Activated CD4-positive, alpha-beta T cell treated with anti-CD3 and anti-CD28 coated beads, Interleukin-2, amount 50 U/mL, for 4 hours (primary cell): ENCODE measurements around the gene IL17RE.
A peak's percentile ranks its signal among the peaks of the same experiment; 100 is the strongest.

Experiments
- DNase-seq, 2 experiments: peaks; one replicate each; pipeline ENCODE4 v3.0.0-alpha.2; 2020

The IL17RE gene

DNA sequence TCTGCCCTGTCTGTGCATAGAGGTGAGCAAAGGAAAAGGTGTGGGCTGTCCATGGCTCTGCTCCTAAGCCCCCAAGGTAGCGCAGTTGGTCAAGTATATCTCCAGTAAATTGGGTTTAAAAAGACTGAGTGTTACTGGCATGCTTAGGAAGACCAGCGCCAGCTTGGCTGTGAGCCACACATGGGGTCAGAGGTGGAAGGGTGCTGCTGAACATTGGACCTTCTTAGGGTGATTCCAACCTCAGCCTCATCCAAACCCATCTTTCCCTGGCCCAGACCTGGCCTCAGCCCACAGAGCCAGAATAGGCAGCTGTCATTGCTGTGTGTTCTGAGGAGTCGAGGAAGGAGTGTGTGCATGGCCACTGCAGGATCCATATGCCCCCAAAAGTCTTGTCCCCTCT lies 5.6 kb downstream of the IL17RE start:
- DNase-seq = no peak

DNA sequence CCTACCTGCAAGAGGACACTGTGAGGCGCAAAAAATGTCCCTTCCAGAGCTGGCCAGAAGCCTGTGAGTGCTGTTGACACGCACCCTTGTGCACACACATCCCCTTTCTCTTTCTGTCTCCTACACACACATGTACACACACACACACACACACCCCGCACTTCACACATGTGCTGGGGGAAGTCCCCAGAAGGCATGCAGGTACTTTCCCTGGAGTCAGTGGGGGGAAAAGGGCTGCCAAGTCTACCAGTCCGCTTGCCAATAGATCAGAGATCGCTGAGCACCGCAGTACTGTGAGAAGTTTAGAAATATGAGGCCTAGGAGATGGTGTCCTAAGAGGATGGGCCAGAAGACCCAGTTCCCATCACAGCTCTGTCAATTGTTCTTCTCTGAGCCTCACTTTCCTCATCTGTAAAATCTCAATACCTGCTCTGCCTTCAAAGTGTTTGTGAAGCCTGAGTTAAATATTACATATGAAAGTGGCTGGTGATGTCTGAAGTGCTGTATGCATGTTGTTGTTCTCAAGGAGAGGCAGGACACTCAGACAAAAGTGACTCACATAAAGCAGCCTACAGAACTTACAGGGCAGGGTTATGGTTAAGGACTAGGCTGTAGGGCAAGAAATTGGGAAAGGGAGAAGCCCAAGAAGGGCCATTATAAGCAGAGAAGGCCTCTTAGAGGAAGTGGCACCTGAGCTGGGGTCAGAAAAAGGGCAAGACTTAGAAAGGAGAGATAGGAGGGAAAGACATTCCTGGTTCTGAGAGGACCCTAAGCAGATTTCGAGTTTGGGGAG lies 6.8 kb downstream of the IL17RE start:
- no peak for DNase-seq

DNA sequence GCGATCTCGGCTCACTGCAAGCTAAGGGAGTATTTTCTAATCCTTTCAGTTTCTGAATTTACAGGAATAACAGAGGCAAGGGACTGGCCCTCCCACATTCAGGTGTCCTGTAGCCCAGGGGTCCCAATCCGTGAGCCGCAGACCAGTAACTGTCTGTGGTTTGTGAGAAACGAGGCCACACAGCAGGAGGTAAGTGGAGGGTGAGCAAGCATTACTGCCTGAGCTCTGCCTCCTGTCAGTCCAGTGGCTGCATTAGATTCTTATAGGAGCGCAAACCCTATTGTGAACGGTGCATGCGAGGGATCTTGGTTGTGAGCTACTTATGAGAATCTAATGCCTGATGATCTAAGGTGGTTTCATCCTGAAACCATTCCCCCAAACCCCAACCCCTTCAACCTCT lies 9.2 kb downstream of the IL17RE start:
- DNase-seq = no peak

DNA sequence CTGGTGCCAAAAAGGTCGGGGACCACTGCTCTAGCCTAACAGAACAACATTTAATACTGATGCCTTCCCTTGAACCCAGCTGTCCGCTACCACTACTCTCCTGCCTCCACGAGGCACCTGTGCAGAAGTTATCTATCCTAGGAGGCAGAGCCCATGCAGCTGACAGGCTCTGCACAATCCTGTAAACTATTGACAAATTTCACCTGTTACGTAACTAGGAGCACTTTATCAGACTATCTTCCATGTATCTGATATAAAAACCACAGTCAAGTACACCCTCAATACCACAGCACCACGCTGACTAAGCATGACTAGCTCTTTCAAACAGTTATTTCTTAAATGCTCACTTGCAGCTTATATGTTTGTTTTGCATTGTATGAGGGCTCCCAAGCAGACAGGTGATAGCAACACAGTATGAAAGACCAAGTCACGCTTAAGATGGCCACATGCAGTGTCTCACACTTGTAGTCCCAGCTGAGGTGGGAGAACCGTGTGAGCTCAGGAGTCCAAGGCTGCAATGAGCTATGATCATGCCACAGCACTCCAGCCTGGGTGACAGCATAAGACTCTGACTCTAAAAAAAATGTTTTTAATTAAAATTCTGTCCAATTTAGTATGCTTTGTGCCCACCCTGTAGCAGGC lies 9.8 kb downstream of the IL17RE start:
- no peak for DNase-seq

DNA sequence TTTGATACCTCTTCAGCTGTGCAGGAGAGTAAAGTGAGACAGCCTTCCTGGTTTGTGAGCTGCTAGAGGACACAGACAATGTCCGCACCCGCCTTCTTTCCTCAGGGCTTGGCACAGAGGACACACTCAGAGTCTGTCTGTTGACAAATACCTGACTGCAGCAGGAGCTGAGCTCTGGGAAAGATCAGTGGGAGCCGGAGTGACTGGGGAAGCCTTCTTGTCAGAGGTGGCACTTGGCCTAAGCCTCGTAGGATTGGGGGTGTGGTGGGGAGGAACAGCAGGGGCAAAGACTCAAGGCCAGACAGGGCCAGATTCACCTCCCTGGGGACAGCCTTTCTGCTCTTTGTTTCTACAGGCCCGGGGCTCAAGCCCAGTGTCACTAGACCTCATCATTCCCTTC lies 11.0 kb downstream of the IL17RE start:
- DNase-seq = no peak

DNA sequence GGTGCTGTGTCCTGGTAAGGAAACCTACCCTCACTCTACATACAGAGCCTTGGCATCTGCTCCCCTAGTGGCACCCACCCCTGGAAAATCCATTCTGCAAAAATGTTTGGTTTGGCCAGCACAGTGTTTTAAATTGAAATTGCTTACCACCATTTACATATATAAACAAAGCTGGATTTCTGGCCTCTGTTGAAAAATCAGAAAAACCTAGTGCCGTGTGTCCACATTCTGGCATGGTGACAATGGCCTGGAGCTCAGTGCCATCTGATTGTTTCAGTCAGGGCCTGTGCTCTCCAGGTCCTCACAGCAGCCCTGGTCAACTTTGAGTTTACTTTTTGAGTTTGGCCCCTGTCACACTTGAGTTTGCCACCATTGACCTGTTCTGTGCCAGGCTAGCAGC lies 11.4 kb downstream of the IL17RE start:
- DNase-seq = no peak

DNA sequence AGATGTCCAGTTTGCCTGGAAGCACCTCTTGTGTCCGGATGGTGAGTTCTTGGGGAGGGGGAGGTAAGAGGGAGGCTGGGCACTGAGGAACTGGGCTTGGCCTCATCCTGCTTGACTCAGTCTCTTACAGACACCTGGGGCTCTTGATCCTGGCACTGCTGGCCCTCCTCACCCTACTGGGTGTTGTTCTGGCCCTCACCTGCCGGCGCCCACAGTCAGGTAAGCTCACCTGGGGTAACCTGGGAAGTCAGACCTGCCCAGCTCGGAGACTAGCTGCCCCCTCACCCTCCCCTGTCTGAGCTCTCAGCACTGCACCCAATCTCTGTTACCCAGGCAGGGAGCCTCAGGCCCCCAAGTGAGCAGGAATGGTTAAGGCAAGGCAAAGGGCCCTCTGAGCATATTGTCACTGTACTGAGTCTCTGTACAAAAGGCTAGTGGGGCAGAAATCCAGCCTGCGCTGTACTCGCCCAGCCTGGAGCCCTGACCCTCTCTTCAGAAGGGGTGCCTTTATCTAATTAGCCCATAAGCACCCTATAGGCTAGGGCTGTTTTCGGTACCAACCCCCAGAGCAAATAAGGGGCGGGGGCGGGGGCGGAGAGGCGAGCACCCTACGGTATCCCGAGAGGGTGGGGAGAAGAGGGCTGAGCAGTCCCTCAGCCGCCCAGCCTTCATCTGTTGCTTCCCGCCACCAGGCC lies 12.1 kb downstream of the IL17RE start:
- DNase-seq = no peak

DNA sequence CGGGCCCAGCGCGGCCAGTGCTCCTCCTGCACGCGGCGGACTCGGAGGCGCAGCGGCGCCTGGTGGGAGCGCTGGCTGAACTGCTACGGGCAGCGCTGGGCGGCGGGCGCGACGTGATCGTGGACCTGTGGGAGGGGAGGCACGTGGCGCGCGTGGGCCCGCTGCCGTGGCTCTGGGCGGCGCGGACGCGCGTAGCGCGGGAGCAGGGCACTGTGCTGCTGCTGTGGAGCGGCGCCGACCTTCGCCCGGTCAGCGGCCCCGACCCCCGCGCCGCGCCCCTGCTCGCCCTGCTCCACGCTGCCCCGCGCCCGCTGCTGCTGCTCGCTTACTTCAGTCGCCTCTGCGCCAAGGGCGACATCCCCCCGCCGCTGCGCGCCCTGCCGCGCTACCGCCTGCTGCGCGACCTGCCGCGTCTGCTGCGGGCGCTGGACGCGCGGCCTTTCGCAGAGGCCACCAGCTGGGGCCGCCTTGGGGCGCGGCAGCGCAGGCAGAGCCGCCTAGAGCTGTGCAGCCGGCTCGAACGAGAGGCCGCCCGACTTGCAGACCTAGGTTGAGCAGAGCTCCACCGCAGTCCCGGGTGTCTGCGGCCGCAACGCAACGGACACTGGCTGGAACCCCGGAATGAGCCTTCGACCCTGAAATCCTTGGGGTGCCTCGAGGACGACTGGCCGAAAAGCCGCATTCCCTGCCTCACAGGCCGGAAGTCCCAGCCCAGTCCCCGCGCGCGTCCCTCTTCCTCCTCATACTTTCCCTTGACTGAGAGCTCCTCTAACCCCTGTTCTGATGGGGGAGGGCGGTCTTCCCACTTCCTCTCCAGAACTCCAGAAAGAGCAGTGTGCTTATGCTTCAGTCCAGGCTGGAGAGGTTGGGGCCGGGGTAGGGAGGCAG lies 12.8 kb downstream of the IL17RE start:
- DNase-seq = peak in 1 of 2 experiments; percentile 18

DNA sequence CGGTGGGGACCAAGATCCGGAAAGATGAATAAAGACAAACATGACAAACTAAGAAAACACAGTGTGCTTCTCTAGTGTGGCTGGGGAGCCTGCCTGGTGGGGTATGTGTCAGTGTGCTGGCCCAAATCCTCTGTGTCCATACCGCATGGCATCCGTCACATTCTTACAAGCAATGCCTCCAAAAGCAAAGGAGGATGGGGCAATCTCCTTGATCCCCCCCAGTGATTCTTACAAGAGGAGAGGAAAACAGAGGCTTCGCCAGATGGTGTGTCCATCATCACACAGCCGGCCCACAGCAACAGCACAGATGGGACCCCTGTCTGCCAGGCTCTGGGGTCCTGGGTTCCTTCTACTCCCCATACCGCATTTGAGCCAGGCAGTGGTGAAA lies 13.7 kb downstream of the IL17RE start:
- DNase-seq = no peak

DNA sequence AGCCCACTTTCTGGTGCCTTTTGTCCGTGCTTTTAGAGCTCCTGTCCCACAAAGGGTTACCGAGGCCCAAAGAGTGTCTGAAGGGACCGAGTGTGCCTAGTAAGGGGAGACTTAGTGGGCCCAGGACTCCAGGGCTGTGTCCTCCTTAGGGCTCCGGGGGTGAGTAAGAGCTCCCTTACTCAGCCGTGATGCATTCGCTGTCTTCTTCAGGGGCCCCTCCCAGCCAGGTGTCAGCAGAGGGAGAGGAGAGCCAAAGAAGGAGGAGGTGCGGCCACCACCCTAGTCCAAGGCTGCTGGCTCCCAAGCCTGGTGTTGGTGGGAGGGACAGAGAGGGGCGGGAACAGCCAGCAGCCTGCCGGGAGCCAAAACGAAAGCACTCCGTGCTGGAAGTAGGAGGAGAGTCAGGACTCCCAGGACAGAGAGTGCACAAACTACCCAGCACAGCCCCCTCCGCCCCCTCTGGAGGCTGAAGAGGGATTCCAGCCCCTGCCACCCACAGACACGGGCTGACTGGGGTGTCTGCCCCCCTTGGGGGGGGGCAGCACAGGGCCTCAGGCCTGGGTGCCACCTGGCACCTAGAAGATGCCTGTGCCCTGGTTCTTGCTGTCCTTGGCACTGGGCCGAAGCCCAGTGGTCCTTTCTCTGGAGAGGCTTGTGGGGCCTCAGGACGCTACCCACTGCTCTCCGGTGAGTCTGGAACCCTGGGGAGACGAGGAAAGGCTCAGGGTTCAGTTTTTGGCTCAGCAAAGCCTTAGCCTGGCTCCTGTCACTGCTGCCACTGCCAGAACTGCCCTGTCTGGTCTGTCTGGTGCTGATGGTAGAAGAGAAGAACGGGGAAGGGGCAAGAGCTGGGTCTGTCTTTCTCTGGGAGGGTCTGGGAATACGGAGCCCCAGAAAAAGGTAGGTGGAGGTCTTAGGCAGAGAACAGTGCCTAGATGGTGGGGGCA lies 14.4 kb downstream of the IL17RE start, which contains the start of gene IL17RC:
Gene IL17RC (plus strand): TSS at position 365 of the 947 bp plus-strand sequence. CDS start 218 bp downstream, at position 583.
- peak in 1 of 2 experiments; percentile 32 for DNase-seq

DNA sequence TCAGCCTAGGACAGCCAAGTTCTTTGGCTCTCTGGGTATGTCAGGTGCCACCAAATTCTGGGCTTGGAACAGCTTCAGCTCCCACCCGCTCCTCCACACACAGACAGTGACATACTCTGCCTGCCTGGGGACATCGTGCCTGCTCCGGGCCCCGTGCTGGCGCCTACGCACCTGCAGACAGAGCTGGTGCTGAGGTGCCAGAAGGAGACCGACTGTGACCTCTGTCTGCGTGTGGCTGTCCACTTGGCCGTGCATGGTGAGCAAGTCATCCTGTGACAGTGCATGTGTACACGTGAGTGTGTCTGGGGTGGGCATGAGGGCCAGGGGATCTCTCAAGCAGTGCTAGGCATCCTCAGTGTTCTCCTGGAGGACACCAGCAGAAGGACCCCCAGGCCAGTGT lies 15.2 kb downstream of the IL17RE start:
- no peak for DNase-seq

DNA sequence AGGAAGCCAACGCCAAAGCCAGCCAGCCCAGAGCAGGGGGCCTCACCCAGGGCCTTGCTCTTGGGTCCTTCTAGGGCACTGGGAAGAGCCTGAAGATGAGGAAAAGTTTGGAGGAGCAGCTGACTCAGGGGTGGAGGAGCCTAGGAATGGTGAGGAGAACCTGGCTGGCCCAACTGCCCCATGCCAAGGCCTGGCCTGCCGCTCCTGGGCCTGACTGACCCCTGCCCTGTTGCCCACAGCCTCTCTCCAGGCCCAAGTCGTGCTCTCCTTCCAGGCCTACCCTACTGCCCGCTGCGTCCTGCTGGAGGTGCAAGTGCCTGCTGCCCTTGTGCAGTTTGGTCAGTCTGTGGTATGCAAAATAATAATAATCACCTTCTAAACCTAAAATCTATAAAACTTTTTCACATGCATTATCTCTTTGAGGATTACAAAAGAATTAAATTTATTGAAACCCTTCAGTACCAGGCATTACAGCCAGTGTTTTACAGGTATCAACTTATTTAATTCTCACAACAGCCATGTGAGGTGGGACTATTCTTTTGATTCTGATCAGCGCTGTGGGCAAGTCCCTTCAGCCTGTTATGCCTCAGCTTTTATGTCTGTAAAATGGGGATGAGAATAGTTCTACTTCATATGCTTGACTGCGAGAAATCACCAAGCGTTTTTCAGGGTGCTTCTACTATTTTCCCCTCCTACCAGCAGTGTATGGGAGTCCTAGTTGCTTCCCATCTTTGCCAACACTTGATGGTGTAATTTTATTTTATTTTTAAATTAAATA lies 15.8 kb downstream of the IL17RE start:
- DNase-seq = no peak

DNA sequence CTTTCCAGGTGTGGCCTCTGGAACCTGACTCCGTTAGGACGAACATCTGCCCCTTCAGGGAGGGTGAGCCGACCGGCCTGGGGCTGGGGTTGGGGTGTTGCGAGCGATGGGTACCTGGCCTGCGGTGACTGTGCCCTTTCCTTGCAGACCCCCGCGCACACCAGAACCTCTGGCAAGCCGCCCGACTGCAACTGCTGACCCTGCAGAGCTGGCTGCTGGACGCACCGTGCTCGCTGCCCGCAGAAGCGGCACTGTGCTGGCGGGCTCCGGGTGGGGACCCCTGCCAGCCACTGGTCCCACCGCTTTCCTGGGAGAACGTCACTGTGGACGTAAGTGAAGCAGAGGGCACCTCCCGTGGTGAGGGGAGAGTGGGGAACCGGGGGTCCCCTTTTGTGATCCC lies 25.5 kb downstream of the IL17RE start:
- no peak for DNase-seq

DNA sequence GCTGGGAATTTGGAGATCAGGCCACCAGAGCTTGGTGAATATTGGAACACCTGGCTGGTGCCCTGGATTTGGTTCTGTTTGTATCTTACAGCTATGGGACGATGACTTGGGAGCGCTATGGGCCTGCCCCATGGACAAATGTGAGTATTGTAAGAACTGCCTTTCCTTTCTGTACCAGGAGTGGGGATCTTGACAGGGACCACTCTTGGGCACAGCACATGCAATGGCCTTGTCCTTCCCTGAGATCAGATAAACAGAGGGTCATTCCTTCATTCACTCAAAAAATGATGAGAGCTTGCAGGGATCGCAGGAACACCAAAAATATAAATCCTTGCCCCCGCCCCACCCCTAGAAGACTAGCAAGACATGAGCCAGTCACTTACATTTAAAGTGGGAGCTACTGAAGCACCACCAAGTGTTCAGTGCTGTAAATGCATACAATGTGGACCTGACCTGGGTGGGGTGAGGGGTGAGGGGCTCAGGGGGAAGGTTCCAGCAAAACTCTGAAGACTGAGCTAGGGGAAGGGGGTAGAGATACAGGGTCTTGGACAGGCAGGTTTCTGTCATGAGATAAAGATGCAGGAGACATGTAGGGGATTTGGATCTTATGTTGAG lies 28.3 kb downstream of the IL17RE start:
- no peak for DNase-seq

DNA sequence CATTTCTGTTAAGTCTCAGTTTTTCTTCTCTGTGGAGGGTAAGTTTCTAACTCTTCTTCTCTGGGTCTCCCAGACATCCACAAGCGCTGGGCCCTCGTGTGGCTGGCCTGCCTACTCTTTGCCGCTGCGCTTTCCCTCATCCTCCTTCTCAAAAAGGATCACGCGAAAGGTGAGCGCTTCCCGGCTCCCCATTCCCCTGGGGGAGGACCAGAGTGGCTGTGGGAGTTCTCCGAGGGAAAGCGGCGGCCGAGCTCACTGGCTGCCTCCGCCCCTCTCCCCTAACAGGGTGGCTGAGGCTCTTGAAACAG lies 29.8 kb downstream of the IL17RE start:
- DNase-seq = no peak

DNA sequence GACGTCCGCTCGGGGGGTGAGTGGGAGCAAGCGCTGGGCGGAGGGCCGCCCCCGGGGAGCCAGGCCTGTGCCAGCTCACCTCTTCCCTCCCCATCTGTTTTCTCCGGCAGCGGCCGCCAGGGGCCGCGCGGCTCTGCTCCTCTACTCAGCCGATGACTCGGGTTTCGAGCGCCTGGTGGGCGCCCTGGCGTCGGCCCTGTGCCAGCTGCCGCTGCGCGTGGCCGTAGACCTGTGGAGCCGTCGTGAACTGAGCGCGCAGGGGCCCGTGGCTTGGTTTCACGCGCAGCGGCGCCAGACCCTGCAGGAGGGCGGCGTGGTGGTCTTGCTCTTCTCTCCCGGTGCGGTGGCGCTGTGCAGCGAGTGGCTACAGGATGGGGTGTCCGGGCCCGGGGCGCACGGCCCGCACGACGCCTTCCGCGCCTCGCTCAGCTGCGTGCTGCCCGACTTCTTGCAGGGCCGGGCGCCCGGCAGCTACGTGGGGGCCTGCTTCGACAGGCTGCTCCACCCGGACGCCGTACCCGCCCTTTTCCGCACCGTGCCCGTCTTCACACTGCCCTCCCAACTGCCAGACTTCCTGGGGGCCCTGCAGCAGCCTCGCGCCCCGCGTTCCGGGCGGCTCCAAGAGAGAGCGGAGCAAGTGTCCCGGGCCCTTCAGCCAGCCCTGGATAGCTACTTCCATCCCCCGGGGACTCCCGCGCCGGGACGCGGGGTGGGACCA lies 30.4 kb downstream of the IL17RE start:
- DNase-seq = peak; percentile 87 to 90

DNA sequence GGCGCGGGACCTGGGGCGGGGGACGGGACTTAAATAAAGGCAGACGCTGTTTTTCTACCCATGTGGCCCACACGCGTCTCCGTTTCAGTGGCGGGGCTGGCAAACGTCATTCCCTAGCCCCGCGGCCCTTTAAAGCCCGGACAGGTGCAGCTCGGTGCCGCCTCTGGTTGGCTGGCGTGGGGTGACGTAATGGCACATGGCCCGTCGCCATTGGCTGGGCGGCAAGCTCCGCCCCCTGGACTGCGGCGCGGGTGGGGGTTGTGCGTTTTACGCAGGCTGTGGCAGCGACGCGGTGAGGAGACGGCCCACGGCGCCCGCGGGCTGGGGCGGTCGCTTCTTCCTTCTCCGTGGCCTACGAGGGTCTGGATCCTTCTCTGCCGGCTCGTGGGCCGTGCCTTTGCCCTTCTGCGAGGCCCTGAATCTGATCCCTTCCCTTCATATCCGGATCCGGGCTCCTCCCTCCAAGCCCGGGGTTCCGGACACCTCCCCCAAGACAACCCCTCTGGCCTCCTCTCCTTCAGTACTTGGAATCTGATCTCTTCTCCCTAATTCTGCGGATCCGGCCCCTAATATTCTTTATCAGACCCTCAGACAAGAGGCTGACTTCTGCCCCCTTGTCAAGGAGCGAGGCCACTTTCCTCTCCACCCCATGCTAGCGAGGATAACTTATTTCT lies 31.1 kb downstream of the IL17RE start, which contains the start of gene CRELD1:
Gene CRELD1 (plus strand): TSS at position 274 of the 674 bp plus-strand sequence. CDS start 605 bp downstream, outside the sequence.
- DNase-seq = peak; percentile 96 to 97

DNA sequence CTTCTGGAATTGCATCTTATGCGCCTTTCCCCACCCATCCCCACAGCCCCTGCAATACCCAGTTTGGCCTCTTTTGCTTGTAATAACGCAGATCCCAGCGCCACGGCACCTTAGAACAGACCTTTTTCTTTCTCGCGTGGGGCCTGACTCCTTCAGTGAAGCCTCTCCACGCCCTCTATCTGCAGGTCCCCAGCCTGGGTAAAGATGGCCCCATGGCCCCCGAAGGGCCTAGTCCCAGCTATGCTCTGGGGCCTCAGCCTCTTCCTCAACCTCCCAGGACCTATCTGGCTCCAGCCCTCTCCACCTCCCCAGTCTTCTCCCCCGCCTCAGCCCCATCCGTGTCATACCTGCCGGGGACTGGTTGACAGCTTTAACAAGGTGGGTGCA lies 31.6 kb downstream of the IL17RE start:
- peak in 1 of 2 experiments; percentile 38 for DNase-seq

DNA sequence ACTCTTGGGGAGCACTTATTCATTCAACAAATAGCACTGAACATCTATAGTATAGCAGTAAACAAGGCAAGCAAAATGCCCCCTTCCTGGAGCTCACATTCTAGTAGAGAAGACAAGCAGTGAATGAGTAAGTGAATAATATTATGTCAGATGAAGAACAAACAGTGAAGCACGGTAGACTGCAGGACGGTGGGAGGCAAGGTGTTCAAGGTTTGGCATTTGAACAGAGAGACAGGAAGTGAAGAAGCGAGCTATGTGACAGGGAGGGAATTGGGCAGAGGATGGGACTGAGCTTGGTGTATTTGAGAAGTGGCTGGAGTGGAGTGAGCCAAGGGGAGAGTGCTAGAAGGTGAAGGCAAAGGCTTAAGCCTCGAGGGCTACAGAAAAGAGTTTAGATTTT lies 32.3 kb downstream of the IL17RE start:
- no peak for DNase-seq
